Stomach (tissue), 9 donors: ENCODE results near the gene IL20. TPM values are rescaled to one million over a fixed set of nuclear protein-coding genes. Genes with fewer than 3 reads are reported as not detected.

ENCODE experiments used
- DNase-seq, 2 donors: peaks; one replicate each; pipeline versions ENCODE4 v3.0.0 to v3.0.0-alpha.2; 2013 to 2019
- H3K27ac ChIP-seq, 5 donors: fragments of 200-600 bp in 4 of 5; sonication (generic) in 4 of 5; one replicate each; pipeline ENCODE4 v1.5.1; 2013 to 2019; ENCODE audit warnings: mild to moderate bottlenecking in 1 of 5, moderate library complexity in 1 of 5
- H3K27me3 ChIP-seq, 3 donors: fragments of 200-600 bp; sonication (generic); one replicate each; pipeline ENCODE4 v1.5.1; 2017 to 2019; ENCODE audit warnings: mixed run types in 1 of 3
- H3K36me3 ChIP-seq, 4 donors: fragments of 200-600 bp; sonication (generic); 1 replicate in 3 of 4; 2 replicates in 1 of 4; pipeline ENCODE4 v1.5.1; 2016 to 2019
- H3K4me1 ChIP-seq, 4 donors: fragments of 200-600 bp; sonication (generic); one replicate each; pipeline ENCODE4 v1.5.1; 2016 to 2019
- H3K4me3 ChIP-seq, 4 donors: fragments of 200-600 bp; sonication (generic) in 3 of 4; one replicate each; pipeline ENCODE4 v1.5.1; 2016 to 2019; ENCODE audit warnings: mild to moderate bottlenecking in 1 of 4
- H3K9me3 ChIP-seq, 4 donors: fragments of 200-600 bp; sonication (generic); one replicate each; pipeline ENCODE4 v1.5.1; 2016 to 2019
- CTCF ChIP-seq, 7 experiments: fragments of 450-650 bp in 4 of 7; fragments of 200-600 bp in 3 of 7; sonication (generic) in 3 of 7; IDR thresholded peaks; one replicate each; pipeline ENCODE4 v1.5.1; 2016 to 2019; ENCODE audit warnings: antibody characterized with exemption in 7 of 7, control low read depth in 2 of 7, mild to moderate bottlenecking in 1 of 7
- EP300 ChIP-seq: sonication (generic); formaldehyde crosslinking; IDR thresholded peaks from one replicate; pipeline ENCODE4 v1.6.1; 2017; ENCODE audit warnings: antibody characterized with exemption
- POLR2A ChIP-seq, 4 donors: fragments of 450-650 bp; IDR thresholded peaks; one replicate each; pipeline ENCODE4 v1.6.1; 2016; ENCODE audit warnings: antibody characterized with exemption in 4 of 4, control low read depth in 2 of 4, mild to moderate bottlenecking in 1 of 4, moderate library complexity in 1 of 4
- POLR2AphosphoS5 ChIP-seq, 3 donors: sonication (generic); formaldehyde crosslinking; IDR thresholded peaks; one replicate each; pipeline ENCODE4 v1.6.1; 2016; ENCODE audit warnings: antibody characterized with exemption in 3 of 3
- WGBS, 5 donors: extraction: QIAGEN DNeasy Blood & Tissue Kit in 3 of 5; methylation state at CpG; one replicate each; pipeline versions ENCODE4 v1.1.5 to v1.1.7; 2013 to 2018; 5-methylcytosine and 5-hydroxymethylcytosine counted together
- intact Hi-C: fragments of 100-400 bp; cut with DNase I; formaldehyde crosslinking; loops from one replicate; pipeline ENCODE4 v1.15.1; 2023; ENCODE audit warnings: low total_unique reads
- polyA plus RNA-seq, 3 donors: library from polyadenylated mRNA; stranded (reverse); fragments of 200-250 nt; gene quantifications; one replicate each; pipeline ENCODE4 v1.2.3, GENCODE V29; 2013
- total RNA-seq, 5 donors: library from RNA; depleted of rRNA; stranded (reverse); fragments of >200 nt; gene quantifications; one replicate each; pipeline versions ENCODE4 v1.1.0 to v1.2.3, GENCODE V29; 2014 to 2016
- donor health status: healthy with polysubstance abuse.
- donor health status: Bipolar disorder and iron deficiency.
- donor health status: healthy.

IL20 gene
- total and polyA plus RNA-seq, 8 donors = 0.13 TPM; not detected in 7

GRCh38 chr1:206872139-206872538 is 6.7 kb downstream of the IL20 start:
- Histone ChIP-seq H3K36me3 (no peaks in the 10 kb centered on the region), H3K4me1 (no peaks in the 10 kb centered on the region), H3K27me3 (no peaks in the 10 kb centered on the region), H3K27ac (no peak overlapping the region), H3K9me3 (peaks cover 0 to 15% (median 11%) of the 10 kb centered on the region in 4 donors), H3K4me3 (no peak overlapping the region)
- TF ChIP-seq EP300 (no peak), CTCF (IDR thresholded peaks at IDR 0.05) (no peak), POLR2AphosphoS5 (IDR thresholded peaks at IDR 0.05) (no peak), POLR2A (IDR thresholded peaks at IDR 0.05) (no peak)
- 72 to 87% (median 78%) methylated on average over 3 of the region's 3 CpGs for WGBS, 5 donors
- DNase-seq = no peak
- intact Hi-C loops = no loop called here

DNA sequence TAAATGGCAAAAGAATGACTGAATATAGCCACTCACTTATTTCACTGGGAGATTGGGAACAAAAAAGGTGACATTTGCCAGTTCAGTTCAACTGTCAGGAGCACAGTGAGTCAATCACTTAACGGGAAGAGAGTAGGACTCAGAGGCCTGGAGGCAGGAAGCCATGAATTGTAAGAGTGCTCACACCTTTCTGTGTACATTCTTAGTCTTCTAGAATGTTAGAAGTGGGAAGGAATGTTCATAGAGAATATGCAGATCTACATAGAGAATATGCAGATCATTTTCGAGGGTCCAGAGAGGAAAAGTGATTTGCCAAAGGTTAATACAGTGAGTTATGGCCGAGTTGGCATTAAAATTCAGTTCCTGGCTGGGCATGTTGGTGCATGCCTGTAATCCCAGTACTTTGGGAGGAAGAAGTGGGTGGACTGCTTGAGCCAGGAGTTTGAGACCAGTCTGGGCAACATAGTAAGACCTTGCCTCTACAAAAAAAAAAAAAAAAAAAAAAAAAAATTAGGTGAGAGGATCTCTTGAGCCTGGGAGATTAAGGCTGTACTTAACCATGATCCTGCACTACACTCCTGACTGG is 8.3 kb downstream of the IL20 start:
- no peak for TF ChIP-seq POLR2A (IDR thresholded peaks at IDR 0.05)
- no peak for TF ChIP-seq EP300
- TF ChIP-seq POLR2AphosphoS5 (IDR thresholded peaks at IDR 0.05) = no peak
- no peak for TF ChIP-seq CTCF (IDR thresholded peaks at IDR 0.05)
- H3K9me3 ChIP-seq = peaks cover 7 to 30% (median 23%) of the 10 kb centered on the region in 4 donors
- no peak overlapping the region for H3K27ac ChIP-seq
- no peaks in the 10 kb centered on the region for H3K36me3 ChIP-seq
- no peaks in the 10 kb centered on the region for H3K4me1 ChIP-seq
- H3K4me3 ChIP-seq = no peak overlapping the region
- no peak for DNase-seq
- intact Hi-C loops = no loop called here
- 72 to 92% (median 81%) methylated on average over 3 of the region's 3 CpGs for WGBS, 5 donors
- H3K27me3 ChIP-seq = no peaks in the 10 kb centered on the region

DNA sequence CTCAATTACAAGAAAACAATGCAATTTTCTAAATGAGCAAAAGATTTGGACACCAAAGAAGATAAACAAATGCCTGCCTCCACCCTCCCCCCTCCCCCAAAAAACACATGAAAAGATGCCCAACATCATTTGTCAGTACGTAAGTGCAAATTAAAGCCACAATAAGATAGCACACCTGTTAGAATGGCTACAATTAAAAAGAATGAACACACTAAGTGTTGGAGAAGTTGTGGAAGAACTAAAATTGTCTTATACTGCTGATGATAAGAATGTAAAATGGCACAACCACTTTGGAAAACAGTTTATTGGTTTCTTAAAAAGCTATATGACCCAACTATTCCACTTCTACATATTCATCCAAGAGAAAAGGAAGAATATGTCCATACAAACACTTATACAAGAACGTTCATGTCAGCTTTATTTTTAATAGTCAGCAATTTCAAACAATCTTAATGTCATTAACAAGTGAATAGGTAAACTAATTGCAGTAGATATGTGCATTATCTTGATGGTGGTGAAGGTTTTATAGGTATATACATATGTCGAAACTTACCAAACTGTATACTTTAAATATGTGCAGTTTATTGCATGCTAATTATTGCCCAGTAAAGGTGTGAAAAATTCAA is 10.4 kb downstream of the IL20 start:
- no peak overlapping the region for H3K27ac ChIP-seq
- TF ChIP-seq EP300 (no peak), POLR2A (IDR thresholded peaks at IDR 0.05) (no peak), CTCF (IDR thresholded peaks at IDR 0.05) (no peak), POLR2AphosphoS5 (IDR thresholded peaks at IDR 0.05) (no peak)
- no peak for DNase-seq
- no peaks in the 10 kb centered on the region for H3K4me1 ChIP-seq
- intact Hi-C loops = no loop called here
- WGBS, 5 donors = 74 to 84% (median 81%) methylated on average over 3 of the region's 3 CpGs
- H3K27me3 ChIP-seq = no peaks in the 10 kb centered on the region
- no peak overlapping the region for H3K4me3 ChIP-seq
- H3K36me3 ChIP-seq = no peaks in the 10 kb centered on the region
- peaks cover 7 to 36% (median 25%) of the 10 kb centered on the region in 4 donors for H3K9me3 ChIP-seq

DNA sequence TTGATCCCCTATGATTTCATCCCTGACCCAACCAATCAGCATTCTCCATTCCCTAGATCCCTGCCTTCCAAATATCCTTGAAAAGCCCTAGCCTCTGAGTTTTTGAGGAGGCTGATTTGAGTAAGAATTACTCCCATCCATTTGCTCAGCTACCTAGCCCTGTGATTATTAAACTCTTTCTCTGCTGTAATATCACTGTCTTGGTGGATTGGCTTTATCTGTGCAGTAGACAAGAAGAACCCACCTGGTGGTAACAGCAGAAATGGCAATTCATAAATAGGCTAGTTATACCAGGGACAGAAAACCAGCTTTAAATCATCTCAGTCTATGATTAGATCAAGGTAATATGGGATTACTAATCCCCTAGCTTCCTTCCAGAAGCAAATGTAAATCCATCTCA is 13.0 kb downstream of the IL20 start:
- Histone ChIP-seq H3K27ac (no peak overlapping the region), H3K4me1 (no peaks in the 10 kb centered on the region), H3K36me3 (no peaks in the 10 kb centered on the region), H3K9me3 (peaks cover 7 to 36% (median 22%) of the 10 kb centered on the region in 4 donors), H3K4me3 (no peak overlapping the region), H3K27me3 (no peaks in the 10 kb centered on the region)
- intact Hi-C loops = no loop called here
- no peak for DNase-seq
- TF ChIP-seq POLR2AphosphoS5 (IDR thresholded peaks at IDR 0.05) (no peak), CTCF (IDR thresholded peaks at IDR 0.05) (no peak), POLR2A (IDR thresholded peaks at IDR 0.05) (no peak), EP300 (no peak)
